Measurements from ENCODE around the gene KIF6.

The KIF6 gene

DNA sequence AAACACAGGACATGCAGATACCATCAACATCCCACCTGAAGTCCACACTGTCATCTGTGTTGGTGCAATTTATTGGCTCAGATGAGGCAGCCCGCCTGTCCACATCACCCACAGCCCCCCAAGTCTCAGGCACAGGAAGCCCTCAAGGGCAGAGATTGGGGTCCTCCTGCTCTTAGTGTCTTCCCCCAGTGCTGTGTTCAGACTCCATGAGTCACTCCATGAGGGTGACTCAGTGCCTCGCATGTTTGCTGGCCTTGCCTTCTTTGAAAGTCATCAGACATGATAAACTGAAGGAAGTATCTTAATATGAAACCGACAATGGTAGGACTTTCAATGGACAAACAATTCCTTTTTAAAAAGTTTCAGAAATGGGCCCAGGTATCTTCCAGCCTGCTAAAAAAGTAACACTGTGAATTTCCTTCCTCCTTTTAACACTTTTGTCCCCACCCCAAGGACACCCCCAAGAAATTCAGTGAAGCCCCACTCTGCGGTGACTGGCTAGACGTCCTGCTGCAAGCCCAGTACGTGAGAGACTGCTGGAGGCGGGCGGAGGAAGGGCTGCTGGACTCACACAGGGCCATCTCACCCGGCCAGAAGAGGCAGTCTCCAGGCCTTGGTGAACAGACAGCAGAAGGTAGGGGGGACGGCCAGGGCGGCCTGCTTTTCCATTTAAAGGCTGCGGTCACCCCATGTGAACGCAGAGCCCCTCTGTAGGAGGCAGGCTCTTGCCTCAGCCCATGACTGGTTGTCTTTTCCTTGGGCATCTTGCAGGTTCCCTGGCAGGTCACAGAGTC, 359.7 kb downstream of the KIF6 start:
- DNase-seq = peak; percentile 8
- no peak overlapping the region for H3K4me3 ChIP-seq (ENCODE audit: low read depth, low read length)

DNA sequence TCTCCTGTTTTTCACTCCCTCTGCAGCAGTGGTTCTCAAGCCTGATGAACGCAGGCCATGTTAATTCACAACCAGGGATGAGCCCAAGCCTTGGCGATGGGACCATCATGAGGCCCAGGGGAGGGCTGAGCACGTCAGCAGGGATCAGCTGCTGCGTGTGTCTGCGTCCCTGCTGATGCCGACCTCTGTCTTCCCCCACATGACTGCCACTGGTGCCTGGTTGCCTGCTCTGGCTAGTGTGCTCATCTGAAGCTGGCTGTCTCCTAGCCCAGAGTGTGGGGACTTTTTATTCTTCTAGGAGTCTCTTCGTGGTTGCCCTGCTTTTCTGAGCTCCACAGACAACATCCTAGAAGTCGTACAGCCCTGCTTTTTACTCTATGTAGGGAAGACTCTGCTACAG, 361.9 kb downstream of the KIF6 start:
- TF ChIP-seq, protein P1, sequence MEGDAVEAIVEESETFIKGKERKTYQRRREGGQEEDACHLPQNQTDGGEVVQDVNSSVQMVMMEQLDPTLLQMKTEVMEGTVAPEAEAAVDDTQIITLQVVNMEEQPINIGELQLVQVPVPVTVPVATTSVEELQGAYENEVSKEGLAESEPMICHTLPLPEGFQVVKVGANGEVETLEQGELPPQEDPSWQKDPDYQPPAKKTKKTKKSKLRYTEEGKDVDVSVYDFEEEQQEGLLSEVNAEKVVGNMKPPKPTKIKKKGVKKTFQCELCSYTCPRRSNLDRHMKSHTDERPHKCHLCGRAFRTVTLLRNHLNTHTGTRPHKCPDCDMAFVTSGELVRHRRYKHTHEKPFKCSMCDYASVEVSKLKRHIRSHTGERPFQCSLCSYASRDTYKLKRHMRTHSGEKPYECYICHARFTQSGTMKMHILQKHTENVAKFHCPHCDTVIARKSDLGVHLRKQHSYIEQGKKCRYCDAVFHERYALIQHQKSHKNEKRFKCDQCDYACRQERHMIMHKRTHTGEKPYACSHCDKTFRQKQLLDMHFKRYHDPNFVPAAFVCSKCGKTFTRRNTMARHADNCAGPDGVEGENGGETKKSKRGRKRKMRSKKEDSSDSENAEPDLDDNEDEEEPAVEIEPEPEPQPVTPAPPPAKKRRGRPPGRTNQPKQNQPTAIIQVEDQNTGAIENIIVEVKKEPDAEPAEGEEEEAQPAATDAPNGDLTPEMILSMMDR (IDR thresholded peaks at IDR 0.05; ENCODE audit: low read depth, low read length) = no peak
- Histone ChIP-seq H3K36me3 (no peaks in the 10 kb centered on the region), H3K27me3 (ENCODE audit: insufficient read depth, low read depth, severe bottlenecking) (no peaks in the 10 kb centered on the region), H3K27ac (no peak overlapping the region), H3K4me3 (ENCODE audit: low read depth, low read length) (no peak overlapping the region), H3K9me3 (ENCODE audit: severe bottlenecking) (no peaks in the 10 kb centered on the region)
- DNase-seq = peak; percentile 9

More for the DNA sequence above, 359.7 kb downstream of the KIF6 start:
- H3K27me3 ChIP-seq (ENCODE audit: insufficient read depth, low read depth, severe bottlenecking) = no peaks in the 10 kb centered on the region
- no peaks in the 10 kb centered on the region for H3K36me3 ChIP-seq
- H3K9me3 ChIP-seq (ENCODE audit: severe bottlenecking) = no peaks in the 10 kb centered on the region
- H3K27ac ChIP-seq = no peak overlapping the region
- TF ChIP-seq, protein P1 (IDR thresholded peaks at IDR 0.05; ENCODE audit: low read depth, low read length) = no peak

DNA sequence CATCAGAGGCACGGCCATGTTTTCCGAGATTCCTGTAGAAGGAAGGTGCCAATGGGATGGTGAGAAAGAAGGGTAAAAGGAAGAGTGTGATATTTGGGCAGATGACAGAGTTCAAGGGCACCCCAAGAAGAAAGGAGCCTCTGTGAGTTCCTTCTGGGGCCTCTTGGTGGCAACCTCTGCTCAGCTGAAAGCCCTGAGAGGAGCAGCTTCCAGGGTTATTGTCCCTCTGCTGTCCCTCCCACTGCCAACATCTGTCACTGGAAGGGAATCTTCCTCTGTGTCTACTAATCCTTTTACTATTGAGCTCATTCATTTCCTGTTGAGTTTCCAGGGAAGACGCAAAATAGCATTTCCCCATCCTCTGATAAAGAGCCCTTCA, 362.7 kb downstream of the KIF6 start:
- Histone ChIP-seq H3K36me3 (no peaks in the 10 kb centered on the region), H3K9me3 (ENCODE audit: severe bottlenecking) (no peaks in the 10 kb centered on the region), H3K27me3 (ENCODE audit: insufficient read depth, low read depth, severe bottlenecking) (no peaks in the 10 kb centered on the region), H3K27ac (peak overlapping the region; percentile 57), H3K4me3 (ENCODE audit: low read depth, low read length) (peak overlapping the region; percentile 7; the same call in 1 of the 2 replicates)
- peak; percentile 94 for DNase-seq
- TF ChIP-seq, protein P1 (IDR thresholded peaks at IDR 0.05; ENCODE audit: low read depth, low read length) = peak; percentile 95

DNA sequence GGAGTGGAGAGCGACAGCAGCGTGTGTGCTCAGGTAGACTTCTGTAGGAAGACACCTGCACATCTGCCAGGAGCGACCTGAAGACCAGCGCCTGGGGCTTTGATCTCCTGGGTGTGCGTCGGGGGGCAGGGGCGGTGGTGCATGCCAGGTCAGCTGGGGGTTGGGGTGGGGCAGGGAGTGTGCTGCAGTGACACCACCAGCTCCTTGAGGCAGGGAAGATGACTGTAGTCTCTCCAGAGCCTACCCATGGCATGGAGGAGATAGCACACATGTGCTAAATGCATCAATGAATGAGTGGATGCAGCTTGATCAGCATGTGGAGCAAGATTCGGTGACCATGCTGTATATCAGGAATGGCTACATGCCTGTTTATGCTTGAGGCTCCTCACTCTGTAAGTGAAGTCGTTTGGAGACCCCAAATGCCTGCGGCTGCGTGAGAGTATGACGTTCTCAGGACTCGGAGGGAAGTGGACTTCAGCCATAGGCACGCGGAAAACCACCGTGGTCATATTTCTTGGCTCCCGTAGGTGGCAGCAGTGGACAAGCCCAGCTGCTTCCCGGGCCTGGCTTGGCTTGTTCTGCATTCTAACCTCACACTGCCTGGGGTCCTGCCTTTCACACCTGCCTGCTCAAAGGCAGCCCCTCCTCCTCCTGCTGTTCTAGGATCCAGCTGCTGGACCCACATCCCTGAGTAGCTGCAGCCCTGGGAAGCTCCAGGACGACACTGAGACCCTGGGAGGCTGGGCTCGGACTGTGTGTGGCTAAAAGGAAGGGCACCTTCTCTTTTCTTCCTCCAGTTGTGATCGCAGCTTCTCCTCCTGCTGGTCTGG, 363.3 kb downstream of the KIF6 start:
- DNase-seq = peak; percentile 90

DNA sequence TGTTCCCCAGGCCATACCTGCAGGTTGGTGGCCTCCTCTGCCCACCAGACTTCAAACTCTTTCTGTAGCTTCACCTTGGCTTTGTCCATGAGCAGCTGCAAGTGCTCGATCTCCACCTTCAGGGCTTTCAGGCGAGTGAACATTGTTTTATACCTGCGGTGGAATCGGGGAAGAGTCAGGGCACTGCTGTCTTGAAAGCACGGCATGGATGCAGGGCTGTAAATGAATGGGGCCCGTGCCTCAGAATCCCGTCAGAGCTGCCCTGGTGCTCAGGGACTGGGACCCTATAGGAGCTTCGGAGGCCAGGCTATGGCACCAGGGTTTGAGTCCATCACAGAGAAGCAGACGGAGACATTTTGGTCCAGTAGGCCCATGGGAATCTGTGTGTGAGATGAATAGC, 364.8 kb downstream of the KIF6 start:
- no peaks in the 10 kb centered on the region for H3K27me3 ChIP-seq (ENCODE audit: insufficient read depth, low read depth, severe bottlenecking)
- H3K4me3 ChIP-seq (ENCODE audit: low read depth, low read length) = no peak overlapping the region
- no peak overlapping the region for H3K27ac ChIP-seq
- no peaks in the 10 kb centered on the region for H3K36me3 ChIP-seq
- H3K9me3 ChIP-seq (ENCODE audit: severe bottlenecking) = no peaks in the 10 kb centered on the region
- TF ChIP-seq, protein P1 (IDR thresholded peaks at IDR 0.05; ENCODE audit: low read depth, low read length) = no peak
- DNase-seq = peak; percentile 6

More for the DNA sequence above, 363.3 kb downstream of the KIF6 start:
- TF ChIP-seq, protein P1 (IDR thresholded peaks at IDR 0.05; ENCODE audit: low read depth, low read length) = peak; percentile 99
- peak overlapping the region; percentile 7; the same call in 1 of the 2 replicates for H3K4me3 ChIP-seq (ENCODE audit: low read depth, low read length)
- H3K27ac ChIP-seq = peak overlapping the region; percentile 57
- no peaks in the 10 kb centered on the region for H3K27me3 ChIP-seq (ENCODE audit: insufficient read depth, low read depth, severe bottlenecking)
- H3K36me3 ChIP-seq = no peaks in the 10 kb centered on the region
- H3K9me3 ChIP-seq (ENCODE audit: severe bottlenecking) = no peaks in the 10 kb centered on the region
